GM10266 (cell line): ENCODE measurements around the gene A2M.

ENCODE experiments used
- DNase-seq: peaks from one replicate; pipeline ENCODE4 v3.0.0; 2012; ENCODE audit errors: extremely low spot score
- TF ChIP-seq, protein P1 (sequence below): IDR thresholded peaks from 2 replicates; pipeline ENCODE4 v1.5.1; 2012; ENCODE audit warnings: mild to moderate bottlenecking, low read depth; ENCODE audit not compliant: control insufficient read depth, insufficient read depth; ENCODE audit errors: missing control alignments

Gene A2M

DNA sequence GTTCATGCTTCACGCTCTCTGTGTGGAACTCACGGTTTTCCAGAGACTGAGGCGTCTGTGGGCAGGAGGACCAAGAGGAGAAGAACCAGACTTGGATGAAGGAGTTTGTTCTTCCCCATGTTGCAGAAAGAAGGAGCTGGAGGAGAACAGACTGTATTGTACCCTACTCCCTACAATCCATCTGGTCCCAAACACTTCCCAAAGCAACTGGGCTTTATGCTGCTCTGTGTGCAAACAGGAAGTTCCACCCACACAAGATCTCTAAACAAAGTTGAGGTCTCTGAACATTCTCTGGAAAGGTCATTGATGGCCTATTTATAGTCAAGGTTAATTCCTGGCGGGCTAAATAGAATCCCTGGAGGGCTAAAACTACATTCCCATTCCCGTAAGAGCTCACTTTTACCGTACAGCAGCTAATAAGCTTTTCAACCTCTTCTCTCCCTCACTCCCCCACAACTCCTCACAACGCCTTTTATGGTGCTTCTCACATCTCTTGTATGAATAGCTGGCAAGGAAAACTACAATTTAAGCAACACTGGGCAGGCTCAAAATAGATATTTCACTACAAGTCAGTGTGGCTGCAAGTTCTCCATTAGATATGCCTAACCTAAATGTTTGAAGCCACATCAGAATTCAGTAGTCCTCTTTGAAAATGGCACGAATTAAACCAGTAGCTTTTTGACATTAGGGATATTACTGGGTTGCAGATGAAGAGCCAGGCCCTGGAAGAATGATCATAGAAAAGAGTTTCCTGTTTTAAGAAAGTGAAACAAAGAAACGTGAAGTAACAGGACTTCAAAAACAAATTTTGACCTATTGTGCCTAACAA is at the start of gene A2M:
TSS of gene A2M (minus strand) at position 189 of the 829 bp plus-strand sequence. CDS start at position 119, 70 bp downstream.
- DNase-seq = no peak
- TF ChIP-seq, protein P1, sequence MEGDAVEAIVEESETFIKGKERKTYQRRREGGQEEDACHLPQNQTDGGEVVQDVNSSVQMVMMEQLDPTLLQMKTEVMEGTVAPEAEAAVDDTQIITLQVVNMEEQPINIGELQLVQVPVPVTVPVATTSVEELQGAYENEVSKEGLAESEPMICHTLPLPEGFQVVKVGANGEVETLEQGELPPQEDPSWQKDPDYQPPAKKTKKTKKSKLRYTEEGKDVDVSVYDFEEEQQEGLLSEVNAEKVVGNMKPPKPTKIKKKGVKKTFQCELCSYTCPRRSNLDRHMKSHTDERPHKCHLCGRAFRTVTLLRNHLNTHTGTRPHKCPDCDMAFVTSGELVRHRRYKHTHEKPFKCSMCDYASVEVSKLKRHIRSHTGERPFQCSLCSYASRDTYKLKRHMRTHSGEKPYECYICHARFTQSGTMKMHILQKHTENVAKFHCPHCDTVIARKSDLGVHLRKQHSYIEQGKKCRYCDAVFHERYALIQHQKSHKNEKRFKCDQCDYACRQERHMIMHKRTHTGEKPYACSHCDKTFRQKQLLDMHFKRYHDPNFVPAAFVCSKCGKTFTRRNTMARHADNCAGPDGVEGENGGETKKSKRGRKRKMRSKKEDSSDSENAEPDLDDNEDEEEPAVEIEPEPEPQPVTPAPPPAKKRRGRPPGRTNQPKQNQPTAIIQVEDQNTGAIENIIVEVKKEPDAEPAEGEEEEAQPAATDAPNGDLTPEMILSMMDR = no peak

DNA sequence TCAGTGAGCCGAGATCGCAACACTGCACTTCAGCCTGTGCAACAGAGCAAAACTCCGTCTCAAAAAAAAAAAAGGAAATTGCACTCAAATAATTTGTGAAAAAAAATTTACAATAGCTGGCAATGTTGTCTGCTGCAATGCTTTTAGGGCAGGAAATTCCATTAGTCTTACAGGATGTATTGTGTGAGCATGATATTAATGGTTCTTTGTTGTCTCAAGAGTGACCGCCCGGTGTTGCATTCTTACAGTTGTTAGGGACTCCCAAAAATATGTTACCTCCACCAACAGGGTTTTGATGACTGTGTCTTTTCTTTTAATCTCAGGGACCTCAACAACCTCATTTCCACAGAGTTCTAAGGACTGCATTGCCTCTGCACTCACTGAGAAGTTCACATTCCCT is 47.7 kb upstream of the A2M start:
- no peak for DNase-seq
- TF ChIP-seq, protein P1 = no peak

DNA sequence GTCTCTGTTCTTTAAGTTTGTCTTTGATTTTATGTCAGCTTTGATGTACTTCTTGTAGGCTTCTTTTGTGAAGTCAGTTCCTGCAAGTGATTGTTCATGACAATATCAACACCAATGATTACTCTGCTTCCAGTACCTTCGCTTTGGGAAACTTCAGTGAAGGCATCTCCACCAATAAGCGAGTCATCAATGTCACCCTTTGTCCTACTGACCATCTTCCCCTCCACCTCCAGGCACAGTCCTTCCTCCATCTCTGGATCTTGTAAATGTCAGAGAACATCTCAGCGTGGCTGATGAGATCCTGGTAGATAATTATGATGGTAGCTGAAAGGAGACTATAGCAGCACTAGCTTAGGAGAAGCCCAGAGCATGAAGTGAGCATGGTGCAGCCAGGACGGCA is 40.4 kb upstream of the A2M start:
- TF ChIP-seq, protein P1 = no peak
- DNase-seq = no peak

DNA sequence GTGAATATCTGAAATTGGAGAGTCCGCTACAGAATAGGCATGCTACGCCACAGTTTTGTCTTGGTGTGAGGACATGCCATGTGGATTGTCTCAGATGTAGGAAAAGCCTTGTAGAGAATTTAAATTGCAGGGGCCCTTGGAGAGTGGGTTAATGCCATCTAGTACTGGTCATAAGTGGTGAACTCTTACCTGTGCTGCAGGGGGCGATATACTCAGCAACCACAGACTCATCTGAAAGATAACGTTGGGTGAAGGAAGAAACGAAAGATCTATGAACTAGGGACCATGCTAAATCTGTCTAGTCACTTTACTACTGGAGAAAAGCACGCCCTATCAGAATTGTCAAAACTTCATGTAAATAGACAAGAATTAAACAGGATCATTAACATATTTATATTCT is 33.7 kb upstream of the A2M start:
- no peak for DNase-seq
- TF ChIP-seq, protein P1 = peak; percentile 12

DNA sequence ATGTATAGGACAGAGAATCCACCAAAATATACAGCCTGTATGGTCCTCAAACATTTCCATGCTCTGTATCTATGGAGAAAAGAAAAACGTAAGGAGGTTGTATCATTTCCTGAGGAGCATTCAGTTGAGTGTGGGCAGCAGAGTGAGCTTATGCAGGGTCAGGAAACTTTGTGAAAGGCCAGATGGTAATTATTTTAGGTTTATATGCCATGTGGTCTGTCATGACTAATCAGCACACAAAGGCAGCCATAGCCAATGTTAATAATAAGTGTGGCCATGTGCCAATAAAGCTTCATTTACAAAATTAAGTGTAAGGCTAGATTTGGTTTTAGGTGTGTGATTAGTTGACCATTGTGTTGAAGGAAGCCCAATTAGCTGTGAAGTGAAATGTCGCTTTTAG is 33.2 kb upstream of the A2M start:
- DNase-seq = no peak
- TF ChIP-seq, protein P1 = no peak

DNA sequence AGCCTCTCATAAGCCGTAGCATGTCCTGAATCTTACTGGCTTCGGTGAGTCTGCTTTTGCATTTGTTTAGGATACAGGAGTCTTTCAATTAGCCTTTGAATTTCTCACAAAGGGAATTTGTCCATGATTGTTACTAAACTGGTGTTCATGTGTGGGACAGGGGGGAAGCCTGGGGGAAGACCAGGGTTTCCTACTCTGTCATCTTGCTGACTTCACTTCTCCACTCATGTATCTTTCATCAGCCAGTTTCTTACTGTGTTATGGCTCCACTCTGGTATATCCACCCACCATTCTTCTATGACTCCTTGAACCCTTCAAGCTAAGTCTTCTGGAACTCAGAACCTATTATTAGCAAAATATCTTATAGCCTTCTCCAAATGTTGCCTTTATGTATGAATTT is 31.7 kb upstream of the A2M start:
- TF ChIP-seq, protein P1 = no peak
- DNase-seq = no peak

DNA sequence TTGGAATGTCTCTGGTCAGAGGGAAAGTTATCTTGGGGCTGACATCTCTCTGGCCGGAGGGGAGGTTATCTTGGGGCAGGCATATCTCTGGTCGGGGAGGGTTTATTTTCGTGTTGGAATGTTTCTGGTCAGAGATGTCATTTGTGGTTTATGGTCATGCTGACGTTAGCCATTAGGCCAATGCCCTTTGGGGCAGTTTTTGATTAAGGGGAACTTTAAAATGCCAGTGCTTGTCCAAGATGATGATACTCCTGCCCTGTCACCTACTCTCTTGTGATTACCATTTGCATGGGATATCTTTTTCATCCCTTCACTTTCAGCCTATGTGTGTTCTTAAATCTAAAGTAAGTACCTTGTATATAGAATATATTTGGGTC is 29.0 kb upstream of the A2M start:
- TF ChIP-seq, protein P1 = no peak
- DNase-seq = no peak
